Heart left ventricle (tissue), 13 donors: Measurements from ENCODE around the gene CDK5R2.

Experiments used
- POLR2A ChIP-seq, 2 donors: fragments of 450-650 bp; IDR thresholded peaks; one replicate each; pipeline ENCODE4 v1.6.1; 2017; ENCODE audit warnings: antibody characterized with exemption in 2 of 2, mild to moderate bottlenecking in 2 of 2, moderate library complexity in 2 of 2
- TF ChIP-seq, protein P1 (sequence below), 12 donors: fragments of 200-600 bp; sonication (generic) in 4 of 12; IDR thresholded peaks; one replicate each; pipeline versions ENCODE4 v1.5.0 to v1.8.0; 2018 to 2022; ENCODE audit warnings: antibody characterized with exemption in 12 of 12, mild to moderate bottlenecking in 5 of 12
- donor health status: ischemic (EF 13 %, LVEDD 7.1; RV severe dilation, severe dysfunction).
- donor health status: DM: no; HTN: yes; CAD: no.
- donor health status: DM: no; HTN: no; CAD: no.
- donor health status: ischemic (EF 25% LVEDD 6.9; RV normal size, moderate dysfunction).
- donor health status: ischemic (EF 25% LVEDD 5.7; RV mildly dilated, moderate dysfunction).
- donor health status: ischemic (EF 35%, LVEDD 5.7; RV mildly dilated, moderate dysfunction).
- donor health status: nonischemic (EF 11% LVEDD 7.7; RV severe dilation, severe dysfunction).
- donor health status: DM: yes; HTN: yes; CAD: no.
- donor health status: PGD.
- donor health status: ischemic (EF 29% LVEDD 5.4; RV normal size, mild dysfunction).
- donor health status: nonischemic (EF 23%, LVEDD 6.1; RV moderate dilation, normal function).

DNA sequence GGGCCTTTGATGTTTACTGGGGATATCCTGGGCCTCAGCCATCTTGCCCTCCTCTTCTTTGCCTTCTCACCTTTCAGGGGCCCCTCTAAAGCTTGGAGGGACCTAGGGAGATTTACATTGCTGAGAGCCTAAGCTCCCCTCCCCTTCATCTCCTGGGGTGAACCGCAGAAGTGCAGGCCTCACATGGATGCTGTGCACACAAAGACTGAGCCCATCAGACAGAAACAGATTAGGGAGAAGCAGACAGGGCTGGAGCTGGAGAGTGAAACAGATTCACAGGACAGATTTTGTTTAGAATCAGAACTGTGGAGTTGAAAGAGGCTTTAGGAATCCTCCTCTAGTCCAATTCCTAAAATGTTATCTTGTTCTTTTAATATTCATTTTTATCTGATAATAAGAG lies 3.4 kb upstream of the CDK5R2 start:
- TF ChIP-seq, protein P1, sequence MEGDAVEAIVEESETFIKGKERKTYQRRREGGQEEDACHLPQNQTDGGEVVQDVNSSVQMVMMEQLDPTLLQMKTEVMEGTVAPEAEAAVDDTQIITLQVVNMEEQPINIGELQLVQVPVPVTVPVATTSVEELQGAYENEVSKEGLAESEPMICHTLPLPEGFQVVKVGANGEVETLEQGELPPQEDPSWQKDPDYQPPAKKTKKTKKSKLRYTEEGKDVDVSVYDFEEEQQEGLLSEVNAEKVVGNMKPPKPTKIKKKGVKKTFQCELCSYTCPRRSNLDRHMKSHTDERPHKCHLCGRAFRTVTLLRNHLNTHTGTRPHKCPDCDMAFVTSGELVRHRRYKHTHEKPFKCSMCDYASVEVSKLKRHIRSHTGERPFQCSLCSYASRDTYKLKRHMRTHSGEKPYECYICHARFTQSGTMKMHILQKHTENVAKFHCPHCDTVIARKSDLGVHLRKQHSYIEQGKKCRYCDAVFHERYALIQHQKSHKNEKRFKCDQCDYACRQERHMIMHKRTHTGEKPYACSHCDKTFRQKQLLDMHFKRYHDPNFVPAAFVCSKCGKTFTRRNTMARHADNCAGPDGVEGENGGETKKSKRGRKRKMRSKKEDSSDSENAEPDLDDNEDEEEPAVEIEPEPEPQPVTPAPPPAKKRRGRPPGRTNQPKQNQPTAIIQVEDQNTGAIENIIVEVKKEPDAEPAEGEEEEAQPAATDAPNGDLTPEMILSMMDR (IDR thresholded peaks at IDR 0.05): no peak
- TF ChIP-seq POLR2A (IDR thresholded peaks at IDR 0.05): no peak
